ENCODE results near the gene CCR1. TPM values are rescaled to one million over a fixed set of nuclear protein-coding genes. Genes with fewer than 3 reads are reported as not detected.

The CCR1 gene
- total and polyA plus RNA-seq, 9 of the 15 experiments (the other 6 are each of a cell fraction or from before 2014, with no cell fraction given) = not detected

GRCh38 chr3:46228260-46229242 lies 20.4 kb upstream of the CCR1 start (continued):
- no peak for TF ChIP-seq UBTF (IDR thresholded peaks at IDR 0.05; ENCODE audit: borderline replicate concordance in 1 of 2, low read depth in 2 of 2, low read length in 2 of 2)
- TF ChIP-seq NFIC (IDR thresholded peaks at IDR 0.05) = peak; percentile 70; the same call in 1 of the 2 replicates
- peak; percentile 64 for TF ChIP-seq FOSL1 (tag; conservative IDR thresholded peaks at IDR 0.05)
- TF ChIP-seq KLF16 (IDR thresholded peaks at IDR 0.05) = 0 out of 2 replicates have a peak, but pooled peaks have one; percentile 19
- peak; percentile 38; the same call in 1 of the 2 replicates for TF ChIP-seq POLR2AphosphoS5 (IDR thresholded peaks at IDR 0.05; ENCODE audit: control insufficient read depth, insufficient read depth, low read depth, low read length)
- peak; percentile 51; the same call in 1 of the 2 replicates for TF ChIP-seq MAFG (tag; conservative IDR thresholded peaks at IDR 0.05)
- TF ChIP-seq TBL1XR1 (IDR thresholded peaks at IDR 0.05; ENCODE audit: low read length in 2 of 2) = no peak
- TF ChIP-seq CBFA2T2 (conservative IDR thresholded peaks at IDR 0.05) = peak; percentile 67
- TF ChIP-seq ARID1B (IDR thresholded peaks at IDR 0.05) = peak; percentile 68
- no peak for TF ChIP-seq RFX7 (CRISPR knock-in tag; IDR thresholded peaks at IDR 0.05)
- TF ChIP-seq SMC3 (conservative IDR thresholded peaks at IDR 0.05; ENCODE audit: insufficient read depth, low read depth, low read length) = no peak
- TF ChIP-seq TAL1 (IDR thresholded peaks at IDR 0.05) = peak; percentile 67
- TF ChIP-seq CEBPG (CRISPR knock-in tag; IDR thresholded peaks at IDR 0.05) = no peak
- TF ChIP-seq CEBPG (tag; conservative IDR thresholded peaks at IDR 0.05 in 1 of 2, IDR thresholded peaks at IDR 0.05 in 1 of 2) = 0 out of 4 replicates have a peak, but pooled peaks of 1 of the 2 experiments have one; percentile 16
- TF ChIP-seq, protein P1, sequence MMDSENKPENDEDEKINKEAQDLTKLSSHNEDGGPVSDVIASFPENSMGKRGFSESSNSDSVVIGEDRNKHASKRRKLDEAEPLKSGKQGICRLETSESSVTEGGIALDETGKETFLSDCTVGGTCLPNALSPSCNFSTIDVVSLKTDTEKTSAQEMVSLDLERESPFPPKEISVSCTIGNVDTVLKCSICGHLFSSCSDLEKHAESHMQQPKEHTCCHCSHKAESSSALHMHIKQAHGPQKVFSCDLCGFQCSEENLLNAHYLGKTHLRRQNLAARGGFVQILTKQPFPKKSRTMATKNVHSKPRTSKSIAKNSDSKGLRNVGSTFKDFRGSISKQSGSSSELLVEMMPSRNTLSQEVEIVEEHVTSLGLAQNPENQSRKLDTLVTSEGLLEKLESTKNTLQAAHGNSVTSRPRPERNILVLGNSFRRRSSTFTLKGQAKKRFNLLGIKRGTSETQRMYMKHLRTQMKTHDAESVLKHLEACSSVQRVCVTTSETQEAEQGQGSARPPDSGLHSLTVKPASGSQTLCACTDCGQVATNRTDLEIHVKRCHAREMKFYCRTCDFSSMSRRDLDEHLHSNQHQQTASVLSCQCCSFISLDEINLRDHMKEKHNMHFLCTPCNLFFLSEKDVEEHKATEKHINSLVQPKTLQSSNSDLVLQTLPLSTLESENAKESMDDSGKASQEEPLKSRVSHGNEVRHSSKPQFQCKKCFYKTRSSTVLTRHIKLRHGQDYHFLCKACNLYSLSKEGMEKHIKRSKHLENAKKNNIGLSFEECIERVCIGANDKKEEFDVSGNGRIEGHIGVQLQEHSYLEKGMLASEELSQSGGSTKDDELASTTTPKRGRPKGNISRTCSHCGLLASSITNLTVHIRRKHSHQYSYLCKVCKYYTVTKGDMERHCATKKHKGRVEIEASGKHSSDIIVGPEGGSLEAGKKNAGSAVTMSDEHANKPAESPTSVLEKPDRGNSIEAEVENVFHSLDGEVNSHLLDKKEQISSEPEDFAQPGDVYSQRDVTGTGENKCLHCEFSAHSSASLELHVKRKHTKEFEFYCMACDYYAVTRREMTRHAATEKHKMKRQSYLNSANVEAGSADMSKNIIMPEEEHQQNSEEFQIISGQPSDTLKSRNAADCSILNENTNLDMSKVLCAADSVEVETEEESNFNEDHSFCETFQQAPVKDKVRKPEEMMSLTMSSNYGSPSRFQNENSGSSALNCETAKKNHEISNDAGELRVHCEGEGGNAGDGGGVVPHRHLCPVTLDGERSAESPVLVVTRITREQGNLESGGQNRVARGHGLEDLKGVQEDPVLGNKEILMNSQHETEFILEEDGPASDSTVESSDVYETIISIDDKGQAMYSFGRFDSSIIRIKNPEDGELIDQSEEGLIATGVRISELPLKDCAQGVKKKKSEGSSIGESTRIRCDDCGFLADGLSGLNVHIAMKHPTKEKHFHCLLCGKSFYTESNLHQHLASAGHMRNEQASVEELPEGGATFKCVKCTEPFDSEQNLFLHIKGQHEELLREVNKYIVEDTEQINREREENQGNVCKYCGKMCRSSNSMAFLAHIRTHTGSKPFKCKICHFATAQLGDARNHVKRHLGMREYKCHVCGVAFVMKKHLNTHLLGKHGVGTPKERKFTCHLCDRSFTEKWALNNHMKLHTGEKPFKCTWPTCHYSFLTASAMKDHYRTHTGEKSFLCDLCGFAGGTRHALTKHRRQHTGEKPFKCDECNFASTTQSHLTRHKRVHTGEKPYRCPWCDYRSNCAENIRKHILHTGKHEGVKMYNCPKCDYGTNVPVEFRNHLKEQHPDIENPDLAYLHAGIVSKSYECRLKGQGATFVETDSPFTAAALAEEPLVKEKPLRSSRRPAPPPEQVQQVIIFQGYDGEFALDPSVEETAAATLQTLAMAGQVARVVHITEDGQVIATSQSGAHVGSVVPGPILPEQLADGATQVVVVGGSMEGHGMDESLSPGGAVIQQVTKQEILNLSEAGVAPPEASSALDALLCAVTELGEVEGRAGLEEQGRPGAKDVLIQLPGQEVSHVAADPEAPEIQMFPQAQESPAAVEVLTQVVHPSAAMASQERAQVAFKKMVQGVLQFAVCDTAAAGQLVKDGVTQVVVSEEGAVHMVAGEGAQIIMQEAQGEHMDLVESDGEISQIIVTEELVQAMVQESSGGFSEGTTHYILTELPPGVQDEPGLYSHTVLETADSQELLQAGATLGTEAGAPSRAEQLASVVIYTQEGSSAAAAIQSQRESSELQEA (IDR thresholded peaks at IDR 0.05; ENCODE audit: low read depth) = no peak
- no peak for TF ChIP-seq ETV5 (CRISPR knock-in tag; IDR thresholded peaks at IDR 0.05; ENCODE audit: low read depth)
- peak in 1 of 2 experiments; percentile 63; a peak in 2 of 4 replicates for TF ChIP-seq MAZ (CRISPR knock-in tag; conservative IDR thresholded peaks at IDR 0.05 in 1 of 2, IDR thresholded peaks at IDR 0.05 in 1 of 2)

Data from K562 (cell line).